OCI-LY3 (cell line): Measurements from ENCODE around the gene TTLL11.

Source experiments
- H2AFZ ChIP-seq: fragments of 200-600, 300-600 bp; shearing (Covaris generic); 2 replicates; pipeline ENCODE4 v1.6.0; 2014; ENCODE audit warnings: antibody characterized with exemption, low read depth, low read length
- H3K27ac ChIP-seq: fragments of 200-600, 300-600 bp; sonication (generic); 2 replicates; pipeline ENCODE4 v1.5.1; 2014; ENCODE audit warnings: mild to moderate bottlenecking, low read length, moderate library complexity, mixed read lengths
- H3K27me3 ChIP-seq: fragments of 200-600, 300-600 bp; sonication (generic); 2 replicates; pipeline ENCODE4 v1.6.1; 2014; ENCODE audit warnings: low read depth, low read length, mixed read lengths
- H3K36me3 ChIP-seq: fragments of 200-600, 300-600 bp; sonication (generic); replicated peaks from 2 replicates; pipeline ENCODE3; 2014; ENCODE audit warnings: low read depth, low read length, mixed read lengths
- H3K4me1 ChIP-seq: fragments of 300-600, 200-600 bp; sonication (generic); 2 replicates; pipeline ENCODE4 v1.6.1; 2014; ENCODE audit warnings: low read length, mixed read lengths
- H3K4me2 ChIP-seq: fragments of 200-600, 300-600 bp; sonication (generic); 2 replicates; pipeline ENCODE4 v1.6.1; 2014; ENCODE audit warnings: low read length, mixed read lengths
- H3K4me3 ChIP-seq: fragments of 300-600, 200-600 bp; sonication (generic); 2 replicates; pipeline ENCODE4 v1.5.1; 2014; ENCODE audit warnings: antibody characterized with exemption, mild to moderate bottlenecking, low read length, moderate library complexity
- H3K79me2 ChIP-seq: fragments of 300-600, 200-600 bp; shearing (Covaris generic); 2 replicates; pipeline ENCODE4 v1.6.1; 2014; ENCODE audit warnings: mild to moderate bottlenecking, low read length, mixed read lengths
- H3K9ac ChIP-seq: fragments of 300-600, 200-600 bp; shearing (Covaris generic); 2 replicates; pipeline ENCODE4 v1.6.0; 2014; ENCODE audit warnings: mild to moderate bottlenecking, low read length, moderate library complexity
- H3K9me3 ChIP-seq: fragments of 200-600, 300-600 bp; shearing (Covaris generic); 2 replicates; pipeline ENCODE4 v1.6.1; 2014; ENCODE audit warnings: low read length, mixed read lengths; ENCODE audit not compliant: insufficient read depth
- H4K20me1 ChIP-seq: fragments of 200-600, 300-600 bp; sonication (generic); 2 replicates; pipeline ENCODE4 v1.6.1; 2016; ENCODE audit warnings: low read length, mixed read lengths; ENCODE audit not compliant: insufficient read depth
- CTCF ChIP-seq: fragments of 200-600, 300-600 bp; sonication (generic); IDR thresholded peaks from 2 replicates; pipeline ENCODE4 v1.5.1; 2014; ENCODE audit warnings: antibody characterized with exemption, low read length, low read depth
- EZH2phosphoT487 ChIP-seq: fragments of 200-600 bp; shearing (Covaris generic); IDR thresholded peaks from 2 replicates; pipeline ENCODE4 v1.6.1; 2018; ENCODE audit warnings: antibody characterized with exemption, mixed run types, low read depth

The TTLL11 gene

GRCh38 chr9:122028089-122028488 lies 65.0 kb downstream of the TTLL11 start:
- no peak overlapping the region for H3K27ac ChIP-seq

DNA sequence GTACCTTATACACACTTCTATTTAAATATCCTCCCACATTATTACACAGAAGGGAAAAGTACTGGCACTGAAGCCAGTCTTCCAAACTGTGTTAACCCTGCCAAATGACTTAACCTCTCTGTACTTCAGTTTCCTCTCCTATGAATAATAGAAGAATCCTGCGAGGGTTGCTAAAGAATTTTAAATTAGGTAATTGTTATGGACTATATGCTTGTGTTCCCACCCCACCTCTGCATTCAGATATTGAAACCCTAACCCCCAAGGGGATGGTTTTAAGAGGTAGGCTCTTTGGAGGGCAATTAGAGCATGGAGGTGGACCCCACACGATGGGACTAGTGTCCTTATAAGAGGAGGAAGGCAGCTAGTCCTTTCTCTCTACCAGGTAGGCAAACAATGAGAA lies 72.7 kb downstream of the TTLL11 start:
- Histone ChIP-seq H4K20me1 (no peaks in the 10 kb centered on the region), H3K27ac (no peak overlapping the region), H3K4me1 (no peaks in the 10 kb centered on the region), H3K9me3 (no peaks in the 10 kb centered on the region), H3K36me3 (no peaks in the 10 kb centered on the region), H2AFZ (no peak overlapping the region), H3K79me2 (no peaks in the 10 kb centered on the region), H3K4me3 (no peak overlapping the region), H3K27me3 (no peaks in the 10 kb centered on the region; the same call in 1 of the 2 replicates), H3K9ac (no peak overlapping the region), H3K4me2 (no peak overlapping the region)
- TF ChIP-seq CTCF: no peak

More at GRCh38 chr9:122028089-122028488, 65.0 kb downstream of the TTLL11 start:
- no peak for TF ChIP-seq EZH2phosphoT487
- no peak for TF ChIP-seq CTCF
- Histone ChIP-seq H3K4me2 (no peak overlapping the region), H3K4me3 (no peak overlapping the region), H3K9me3 (no peaks in the 10 kb centered on the region), H4K20me1 (no peaks in the 10 kb centered on the region), H3K79me2 (no peaks in the 10 kb centered on the region), H3K27me3 (no peaks in the 10 kb centered on the region), H2AFZ (no peak overlapping the region), H3K36me3 (no peaks in the 10 kb centered on the region), H3K9ac (no peak overlapping the region), H3K4me1 (no peaks in the 10 kb centered on the region)

DNA sequence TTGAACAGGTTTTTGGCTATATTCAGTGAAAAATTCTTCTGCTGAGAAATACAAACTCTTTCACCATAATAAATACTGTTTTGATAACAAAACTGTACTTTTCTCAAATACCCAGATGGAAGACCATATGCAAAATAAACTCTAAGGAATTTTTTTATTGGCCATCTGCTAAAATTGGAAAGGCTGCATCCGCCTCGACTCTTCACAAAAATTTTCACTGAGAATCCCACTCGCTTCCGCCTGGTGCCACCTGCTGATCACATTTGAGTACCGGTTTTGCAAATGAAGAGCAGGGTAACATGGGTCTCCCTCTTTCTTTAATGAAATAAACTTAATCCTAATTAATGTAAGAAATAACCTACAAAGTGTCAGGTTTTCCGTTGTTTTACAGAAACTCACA lies 76.4 kb downstream of the TTLL11 start:
- no peak overlapping the region for H3K27ac ChIP-seq
- H3K36me3 ChIP-seq: no peaks in the 10 kb centered on the region
- no peaks in the 10 kb centered on the region for H3K4me1 ChIP-seq
- no peak overlapping the region for H3K4me3 ChIP-seq
- H3K9me3 ChIP-seq: no peaks in the 10 kb centered on the region
- H2AFZ ChIP-seq: no peak overlapping the region
- H3K27me3 ChIP-seq: no peaks in the 10 kb centered on the region; the same call in 1 of the 2 replicates
- H3K79me2 ChIP-seq: no peaks in the 10 kb centered on the region
- no peak overlapping the region for H3K9ac ChIP-seq
- no peak overlapping the region for H3K4me2 ChIP-seq
- H4K20me1 ChIP-seq: no peaks in the 10 kb centered on the region
- TF ChIP-seq EZH2phosphoT487 (no peak), CTCF (peak; percentile 53)

- Histone ChIP-seq H3K79me2 (no peaks in the 10 kb centered on the region), H3K4me1 (no peaks in the 10 kb centered on the region), H2AFZ (no peak overlapping the region), H3K9me3 (no peaks in the 10 kb centered on the region), H3K4me2 (no peak overlapping the region), H3K4me3 (no peak overlapping the region), H4K20me1 (no peaks in the 10 kb centered on the region), H3K9ac (no peak overlapping the region), H3K36me3 (no peaks in the 10 kb centered on the region), H3K27me3 (no peaks in the 10 kb centered on the region; the same call in 1 of the 2 replicates), H3K27ac (no peak overlapping the region)
- TF ChIP-seq CTCF: no peak
- TF ChIP-seq EZH2phosphoT487: no peak
Measured at GRCh38 chr9:122016309-122016708, 76.8 kb downstream of the TTLL11 start.
